ENCODE data around the gene ESYT3. TPM values are rescaled to one million over a fixed set of nuclear protein-coding genes. Genes with fewer than 3 reads are reported as not detected.

The ESYT3 gene
- total and polyA plus RNA-seq, 3 donors from 2014 or later, result 1.2 to 5.4 (median 5.2) TPM

GRCh38 chr3:138429665-138430064, 4.8 kb upstream of the ESYT3 start:
- no peak overlapping the region for H3K27ac ChIP-seq
- H3K4me3 ChIP-seq, result no peak overlapping the region
- H3K4me1 ChIP-seq, result peaks cover 7% of the 10 kb centered on the region
- intact Hi-C loops (cut with DNase I; ENCODE audit: low total_unique reads), result no loop called here
- TF ChIP-seq POLR2A (IDR thresholded peaks at IDR 0.05), result no peak
- no peak for TF ChIP-seq CTCF (IDR thresholded peaks at IDR 0.05)
- no peaks in the 10 kb centered on the region for H3K27me3 ChIP-seq
- no peak for DNase-seq
- 96 to 97% methylated on average over 3 of the region's 3 CpGs for WGBS, 2 donors
- H3K36me3 ChIP-seq (ENCODE audit: low read depth, missing control alignments), result no peaks in the 10 kb centered on the region
- H3K9me3 ChIP-seq, result no peaks in the 10 kb centered on the region

DNA sequence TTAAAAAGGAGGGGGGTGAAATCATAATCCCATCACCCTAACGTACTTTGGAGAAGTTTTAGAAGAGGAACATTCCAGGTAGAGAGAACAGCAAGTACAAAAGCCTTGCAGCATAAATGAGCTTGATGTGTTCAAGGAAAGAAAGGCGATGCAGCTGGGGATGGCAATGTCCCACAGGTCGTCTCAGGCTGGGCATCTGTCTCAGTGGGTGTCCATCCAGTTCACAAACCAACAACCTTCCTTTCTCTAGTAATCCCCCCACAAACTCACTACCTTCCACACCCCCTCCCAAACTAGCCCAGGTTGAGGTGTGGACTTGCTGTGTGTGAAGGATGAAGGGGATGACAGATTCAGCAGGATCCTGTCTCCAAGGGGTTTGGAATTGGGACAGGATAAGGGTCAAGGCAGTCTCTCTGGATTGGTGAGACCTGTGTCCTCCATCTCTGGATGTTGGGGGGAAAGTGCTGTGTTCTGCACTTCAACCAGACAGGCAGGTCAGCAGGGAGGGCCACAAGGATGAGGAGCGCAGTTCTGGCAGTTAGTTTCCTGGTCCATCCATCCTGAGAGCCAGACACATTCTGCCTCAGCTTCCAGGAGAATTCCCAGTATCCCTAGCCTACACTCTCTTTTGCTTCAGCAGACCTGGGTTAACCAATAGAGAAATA, 1.7 kb upstream of the ESYT3 start:
- Histone ChIP-seq H3K4me3 (no peak overlapping the region), H3K9me3 (no peaks in the 10 kb centered on the region), H3K36me3 (ENCODE audit: low read depth, missing control alignments) (no peaks in the 10 kb centered on the region), H3K27me3 (no peaks in the 10 kb centered on the region), H3K4me1 (peaks cover 7% of the 10 kb centered on the region), H3K27ac (no peak overlapping the region)
- no peak for DNase-seq
- TF ChIP-seq CTCF (IDR thresholded peaks at IDR 0.05) (no peak), POLR2A (IDR thresholded peaks at IDR 0.05) (no peak)
- 82 to 83% methylated on average over 4 of the region's 4 CpGs for WGBS, 2 donors
- intact Hi-C loops (cut with DNase I; ENCODE audit: low total_unique reads), result no loop called here

- 15 to 25% methylated on average over 16 of the region's 16 CpGs for WGBS, 2 donors
- Histone ChIP-seq H3K36me3 (ENCODE audit: low read depth, missing control alignments) (no peaks in the 10 kb centered on the region), H3K4me3 (peak overlapping the region; percentile 29 to 50), H3K9me3 (no peaks in the 10 kb centered on the region), H3K27ac (no peak overlapping the region), H3K27me3 (no peaks in the 10 kb centered on the region), H3K4me1 (peaks cover 7% of the 10 kb centered on the region)
- DNase-seq, result no peak
- TF ChIP-seq POLR2A (IDR thresholded peaks at IDR 0.05) (no peak), CTCF (IDR thresholded peaks at IDR 0.05) (no peak)
- intact Hi-C loops (cut with DNase I; ENCODE audit: low total_unique reads), result no loop called here
Observed at GRCh38 chr3:138433892-138434275, 532 bp upstream of the ESYT3 start.

DNA sequence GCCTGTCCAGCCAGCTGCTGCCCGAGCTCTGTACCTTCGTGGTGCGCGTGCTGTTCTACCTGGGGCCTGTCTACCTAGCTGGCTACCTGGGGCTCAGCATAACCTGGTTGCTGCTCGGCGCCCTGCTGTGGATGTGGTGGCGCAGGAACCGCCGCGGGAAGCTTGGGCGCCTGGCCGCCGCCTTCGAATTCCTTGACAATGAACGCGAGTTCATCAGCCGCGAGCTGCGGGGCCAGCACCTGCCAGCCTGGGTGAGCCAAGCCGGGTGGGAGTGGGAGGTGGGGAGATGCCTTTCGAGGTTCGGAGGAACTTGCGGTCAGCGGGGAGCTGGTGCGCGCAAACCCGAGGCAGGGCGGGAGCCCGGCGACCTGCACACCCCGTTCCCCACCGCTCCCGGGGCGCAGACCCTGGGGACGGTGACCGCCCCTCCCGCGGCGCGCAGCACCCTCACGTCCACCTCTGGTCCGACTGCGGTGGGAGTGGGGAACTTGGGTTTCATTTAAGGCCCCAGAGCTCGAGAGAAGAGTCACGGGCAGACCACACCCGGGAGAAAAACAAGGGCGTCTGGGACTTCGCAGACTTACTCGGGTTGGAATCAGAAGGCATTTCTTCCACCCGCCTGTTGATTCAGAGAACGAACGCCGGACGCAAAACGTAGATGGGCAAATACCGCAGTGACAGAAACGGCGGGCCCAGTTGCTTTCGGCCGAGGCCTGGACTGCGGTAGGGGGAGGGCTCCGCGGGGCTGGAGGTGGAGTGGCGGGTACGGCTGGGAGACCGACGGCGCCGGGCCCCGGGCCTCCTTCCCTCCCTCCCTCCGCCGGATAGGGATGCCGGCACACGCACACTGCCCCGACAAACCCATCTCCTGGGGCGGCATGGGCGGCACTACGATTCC, 708 bp downstream of the ESYT3 start:
- Histone ChIP-seq H3K4me1 (peaks cover 7% of the 10 kb centered on the region), H3K9me3 (no peaks in the 10 kb centered on the region), H3K4me3 (peak overlapping the region; percentile 29 to 50), H3K36me3 (ENCODE audit: low read depth, missing control alignments) (no peaks in the 10 kb centered on the region), H3K27ac (no peak overlapping the region), H3K27me3 (no peaks in the 10 kb centered on the region)
- no peak for DNase-seq
- WGBS, 2 donors, result 6 to 16% methylated on average over 25 to 72 of the region's 78 CpGs
- intact Hi-C loops (cut with DNase I; ENCODE audit: low total_unique reads), result no loop called here
- TF ChIP-seq CTCF (IDR thresholded peaks at IDR 0.05) (no peak), POLR2A (IDR thresholded peaks at IDR 0.05) (no peak)
